Fibroblast of gingiva (primary cell): Measurements from ENCODE around the gene AJAP1.

Experiments
- DNase-seq: peaks from one replicate; pipeline ENCODE4 v3.0.0-alpha.2; 2011; ENCODE audit warnings: low read depth

The AJAP1 gene

GRCh38 chr1:4682607-4683220 lies 28.3 kb downstream of the AJAP1 start:
- no peak for DNase-seq

- DNase-seq, result no peak
Measured at GRCh38 chr1:4684136-4684535, 29.7 kb downstream of the AJAP1 start.

DNA sequence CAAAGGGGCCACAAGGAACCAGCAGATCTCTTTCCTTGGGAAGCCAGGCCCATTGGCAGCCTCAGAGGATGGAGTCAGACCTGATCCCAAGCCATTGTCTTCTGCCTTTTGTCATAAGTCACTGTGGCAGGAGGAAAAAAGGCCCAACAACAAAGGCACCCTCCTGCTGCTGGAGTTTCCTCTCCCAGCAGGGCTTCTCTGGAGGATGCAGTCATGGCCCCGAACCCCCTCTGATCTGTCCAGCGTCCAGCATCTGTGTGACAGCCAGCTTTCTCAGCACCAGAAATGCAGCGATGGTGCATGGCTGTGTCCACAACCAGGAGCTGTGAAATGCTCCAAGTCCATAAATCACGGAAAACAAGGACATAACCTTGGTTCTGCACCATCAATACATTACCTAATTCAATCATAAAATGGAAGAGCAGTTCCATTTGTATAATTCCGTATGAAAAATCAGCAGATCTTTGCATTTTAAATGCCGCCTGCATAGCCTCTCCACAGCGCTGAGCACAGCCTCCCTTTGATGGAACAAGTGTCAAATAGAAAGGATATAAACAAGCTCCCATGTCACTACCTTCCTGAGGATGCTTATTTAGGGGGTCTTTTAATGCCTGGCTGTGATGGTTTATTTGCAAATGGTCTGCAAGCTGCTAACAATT lies 30.6 kb downstream of the AJAP1 start:
- no peak for DNase-seq

GRCh38 chr1:4685523-4685865 lies 31.1 kb downstream of the AJAP1 start:
- DNase-seq, result no peak

DNA sequence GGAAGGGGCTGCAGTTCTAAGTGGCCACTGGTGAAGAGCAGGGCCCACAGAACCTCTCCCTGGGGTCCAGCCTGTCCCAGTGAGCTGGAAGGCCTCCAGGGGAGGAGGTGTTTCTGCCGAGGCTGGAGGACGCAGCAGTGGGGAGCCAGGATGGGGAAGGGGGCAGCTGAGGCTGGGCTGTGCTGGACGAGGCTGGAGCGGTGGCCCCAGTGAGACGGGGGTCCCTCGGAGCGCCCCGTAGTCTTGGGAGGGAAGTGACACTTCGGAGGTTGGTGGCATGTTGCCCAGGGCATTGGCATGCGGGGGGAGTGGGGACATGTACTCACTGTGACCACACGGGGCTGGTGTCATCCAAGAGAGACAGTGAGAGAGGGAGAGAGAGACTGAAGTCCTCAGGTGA lies 33.5 kb downstream of the AJAP1 start:
- no peak for DNase-seq

DNA sequence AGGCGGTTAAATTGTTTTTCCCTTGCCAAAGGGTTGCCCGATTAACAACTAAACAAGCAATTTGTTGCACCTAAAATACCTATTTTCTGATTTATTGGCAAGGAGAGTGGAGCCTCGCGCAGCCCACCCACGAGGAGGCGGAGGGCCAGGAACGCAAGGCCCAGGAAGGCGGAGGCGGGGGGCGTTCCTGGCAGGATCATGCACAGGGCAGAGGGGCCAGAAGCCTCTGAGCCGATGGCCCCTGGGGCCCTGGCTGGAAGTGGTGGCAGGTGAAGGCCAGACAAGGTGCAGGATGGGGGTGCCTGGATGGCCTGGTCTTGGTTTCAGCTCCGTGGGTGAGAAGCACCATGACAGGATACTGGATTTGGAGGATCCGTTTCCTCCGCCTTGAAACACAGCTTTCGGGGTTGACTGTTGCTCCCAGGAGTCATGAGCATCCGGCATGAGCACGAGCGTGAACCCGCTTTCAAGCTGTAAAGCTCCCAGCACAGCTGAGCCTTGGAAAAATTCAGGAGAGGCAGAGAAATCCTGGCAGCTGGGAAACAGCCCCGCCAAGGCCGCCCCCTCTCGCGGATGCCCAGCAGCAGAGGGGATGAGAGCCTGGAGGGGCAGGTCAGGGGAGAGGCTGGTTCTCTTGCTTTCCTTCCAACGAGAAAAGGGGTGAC lies 35.0 kb downstream of the AJAP1 start:
- DNase-seq, result no peak

- DNase-seq, result no peak
Measured at GRCh38 chr1:4689941-4690635, 35.7 kb downstream of the AJAP1 start.

DNA sequence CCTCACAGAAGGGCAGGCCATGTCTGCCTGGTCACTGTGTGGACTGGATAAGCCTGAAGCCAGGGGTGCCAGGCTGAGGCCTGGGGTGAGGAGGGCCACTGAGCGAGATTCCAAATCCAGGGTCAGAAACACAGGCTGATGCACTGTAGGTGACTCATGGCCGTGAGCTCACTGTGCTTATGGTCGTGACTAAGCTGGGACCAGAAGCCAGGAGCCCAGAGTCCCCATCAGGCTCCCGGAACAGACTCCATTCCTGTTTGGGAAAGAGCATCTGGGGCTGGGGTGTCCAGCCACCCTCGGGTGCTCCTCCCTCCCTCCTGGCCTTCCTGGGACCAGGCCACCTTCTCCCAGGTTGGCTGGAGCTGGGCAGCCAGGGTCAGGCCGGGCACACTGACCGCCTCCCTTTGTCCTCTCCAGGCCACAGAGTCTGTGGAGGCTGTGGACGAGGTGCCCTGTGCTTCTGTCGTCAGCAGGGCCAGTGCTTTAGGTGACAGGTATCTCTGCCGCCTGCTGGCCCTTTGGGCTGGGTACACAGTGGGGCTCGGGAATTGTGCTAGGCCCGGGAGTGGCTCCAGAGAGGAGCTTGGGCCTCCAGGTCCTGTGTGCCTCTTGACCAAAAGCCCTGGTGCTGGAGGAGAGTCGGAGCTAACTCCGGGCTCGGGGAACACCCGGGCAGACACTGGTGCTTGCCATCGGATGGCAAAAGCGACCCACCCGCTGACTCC lies 36.7 kb downstream of the AJAP1 start:
- no peak for DNase-seq

DNA sequence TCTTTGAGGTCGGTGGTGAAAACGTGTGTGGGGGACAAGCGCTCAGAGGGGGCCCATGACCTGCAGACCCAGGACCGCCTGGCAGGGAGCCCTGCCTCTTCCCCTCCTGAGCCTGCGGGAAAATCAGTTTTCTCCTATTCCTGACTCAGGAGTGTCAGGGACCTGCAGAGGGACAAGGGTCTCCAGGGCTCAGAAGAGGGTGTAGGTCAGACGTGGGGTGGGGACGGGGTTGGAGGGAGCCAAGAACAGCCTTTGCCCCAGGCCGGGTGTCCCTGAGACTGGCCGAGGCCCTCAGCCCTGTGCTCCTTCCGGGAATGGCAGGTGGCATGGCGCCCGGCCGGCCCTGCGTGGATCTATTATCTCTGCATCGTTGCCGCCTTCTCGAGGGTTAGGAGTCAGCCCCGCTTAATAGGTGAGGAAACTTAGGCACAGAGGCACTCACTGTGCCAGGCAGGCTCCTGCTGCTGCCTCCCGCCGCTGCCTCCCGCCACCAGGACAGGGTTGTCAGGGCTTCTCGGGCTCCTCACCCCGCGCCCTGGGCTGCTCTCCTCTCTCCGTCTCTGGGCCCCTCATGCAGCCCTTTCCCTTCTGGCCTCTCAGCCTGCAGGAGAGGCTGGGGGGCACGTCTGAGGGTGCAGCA lies 37.5 kb downstream of the AJAP1 start:
- no peak for DNase-seq

- DNase-seq, result no peak
Measured at GRCh38 chr1:4692437-4692836, 38.0 kb downstream of the AJAP1 start.

GRCh38 chr1:4693331-4693730 lies 38.9 kb downstream of the AJAP1 start:
- no peak for DNase-seq

GRCh38 chr1:4693891-4694290 lies 39.5 kb downstream of the AJAP1 start:
- DNase-seq, result no peak

- no peak for DNase-seq
Measured at GRCh38 chr1:4694492-4694891, 40.1 kb downstream of the AJAP1 start.

DNA sequence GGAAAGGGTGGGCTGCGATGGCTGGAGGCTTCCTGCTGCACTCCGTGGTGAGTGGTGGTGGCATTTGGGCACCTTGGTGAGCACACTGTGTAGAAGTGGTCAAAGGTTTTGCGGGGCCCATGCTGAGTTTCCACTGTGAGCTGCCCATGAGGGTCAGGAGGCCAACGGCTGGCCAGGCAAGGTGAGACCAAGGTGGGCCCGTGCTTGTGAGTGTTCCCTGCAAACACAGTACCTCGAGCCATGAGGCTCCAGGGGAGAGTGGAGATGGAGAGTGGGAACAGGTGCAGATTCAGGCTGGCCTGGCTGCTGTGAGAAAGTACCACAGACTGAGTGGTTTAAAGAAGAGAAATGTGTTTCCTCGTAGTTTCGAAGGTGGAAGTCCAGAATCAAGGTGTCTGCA lies 40.8 kb downstream of the AJAP1 start:
- DNase-seq, result no peak

GRCh38 chr1:4696161-4696745 lies 41.8 kb downstream of the AJAP1 start:
- DNase-seq, result no peak

GRCh38 chr1:4696753-4697152 lies 42.3 kb downstream of the AJAP1 start:
- no peak for DNase-seq

DNA sequence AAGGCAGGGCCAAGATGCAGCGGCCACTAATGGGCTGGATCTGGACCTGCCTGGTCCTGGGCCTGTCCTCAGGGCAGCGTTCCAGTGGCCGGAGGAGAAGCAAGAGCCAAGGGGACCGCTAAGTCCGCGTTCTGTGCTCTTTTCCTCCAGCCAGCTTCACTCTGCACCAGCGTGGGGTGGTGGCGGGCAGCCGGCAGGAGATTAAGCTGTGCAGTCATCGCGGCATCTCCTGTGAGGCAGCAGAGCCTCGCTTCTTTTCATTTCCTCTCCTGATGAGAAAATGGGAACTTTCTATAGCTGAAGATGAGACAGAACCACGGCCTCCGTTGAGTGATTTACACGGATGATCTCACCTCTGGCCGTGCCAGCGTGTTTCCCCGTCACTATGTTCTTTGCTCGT lies 43.4 kb downstream of the AJAP1 start:
- no peak for DNase-seq

- no peak for DNase-seq
Measured at GRCh38 chr1:4698911-4699310, 44.5 kb downstream of the AJAP1 start.

DNA sequence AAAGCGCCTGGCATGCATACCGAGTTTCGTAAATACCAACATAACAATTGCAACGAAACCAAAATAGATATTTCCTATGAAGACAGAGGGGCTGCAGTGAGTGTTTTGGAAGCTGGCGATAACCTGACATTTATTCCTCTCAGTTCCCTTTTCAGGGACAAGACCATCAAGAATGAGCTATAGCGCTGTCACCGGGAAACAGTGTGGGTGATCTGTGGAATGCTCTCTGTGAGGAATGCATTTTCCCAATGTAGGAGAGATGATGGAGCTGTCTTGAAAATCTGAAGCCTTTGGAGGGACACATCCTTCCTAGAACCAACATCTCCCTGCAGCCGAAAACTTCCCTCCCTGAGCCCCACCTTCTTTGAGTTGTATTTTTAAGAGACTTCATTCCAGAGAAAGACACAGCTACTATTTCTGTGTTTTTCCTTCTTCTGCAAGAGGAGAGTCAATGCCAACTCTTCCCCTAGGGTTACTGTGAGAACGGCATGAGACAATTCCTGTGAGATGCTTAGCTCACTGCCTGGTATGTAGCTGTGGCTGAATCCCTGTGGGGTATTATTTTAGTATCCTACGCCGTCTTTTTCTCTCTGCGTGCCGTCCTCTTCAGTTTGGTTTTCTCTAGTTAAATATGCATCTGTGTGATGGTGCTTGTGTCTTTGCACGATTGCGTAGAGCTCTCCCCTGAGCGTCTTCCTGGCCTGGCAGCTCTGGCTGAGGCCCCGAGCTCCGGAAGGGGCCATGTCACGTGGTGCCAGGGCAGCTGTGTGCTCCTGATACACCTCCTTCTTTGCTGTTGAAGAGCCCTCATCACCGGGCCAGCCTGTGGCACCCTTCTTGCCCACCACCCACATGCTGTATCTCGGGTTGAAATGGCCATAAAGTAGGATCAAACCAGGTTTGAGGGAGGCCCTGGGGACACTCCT lies 45.2 kb downstream of the AJAP1 start:
- no peak for DNase-seq

- DNase-seq, result no peak
Measured at GRCh38 chr1:4700801-4701200, 46.4 kb downstream of the AJAP1 start.
